Fibroblast of skin of scalp (primary cell): ENCODE results near the gene PDLIM3.

ENCODE experiments used
- DNase-seq: peaks from one replicate; pipeline ENCODE4 v3.0.0-alpha.2; 2013

PDLIM3 gene

DNA sequence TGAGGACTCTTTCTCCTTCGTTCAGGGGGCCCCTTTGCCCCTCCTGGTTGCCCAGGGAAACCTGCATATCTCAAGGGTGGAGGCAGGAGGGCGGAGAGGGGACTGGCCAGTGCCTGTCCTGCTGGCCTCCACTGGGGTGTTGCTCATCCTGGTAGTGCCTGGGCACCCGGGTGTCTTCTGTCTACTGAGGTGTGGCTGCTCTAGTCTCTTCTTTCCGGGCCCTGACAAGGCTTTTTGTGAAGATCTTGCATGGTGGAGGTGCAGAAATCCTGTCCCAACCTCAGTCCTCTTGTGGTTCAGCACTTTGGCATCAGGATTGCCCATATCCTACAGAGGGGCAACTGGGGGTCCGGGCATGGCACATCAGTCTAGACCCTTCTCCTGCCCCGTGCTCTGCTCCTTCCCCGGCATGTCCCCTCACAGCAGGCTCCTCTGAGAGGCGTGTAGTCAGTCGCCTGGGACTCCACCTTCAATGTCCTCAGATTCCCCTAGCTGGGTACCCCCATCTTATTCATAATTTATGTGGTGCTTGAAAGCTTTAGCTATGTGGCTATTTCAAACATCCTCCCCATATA lies 65.6 kb downstream of the PDLIM3 start:
- DNase-seq: no peak

GRCh38 chr4:185468999-185469398 lies 66.3 kb downstream of the PDLIM3 start:
- no peak for DNase-seq

GRCh38 chr4:185467991-185468390 lies 67.3 kb downstream of the PDLIM3 start:
- DNase-seq: no peak

DNA sequence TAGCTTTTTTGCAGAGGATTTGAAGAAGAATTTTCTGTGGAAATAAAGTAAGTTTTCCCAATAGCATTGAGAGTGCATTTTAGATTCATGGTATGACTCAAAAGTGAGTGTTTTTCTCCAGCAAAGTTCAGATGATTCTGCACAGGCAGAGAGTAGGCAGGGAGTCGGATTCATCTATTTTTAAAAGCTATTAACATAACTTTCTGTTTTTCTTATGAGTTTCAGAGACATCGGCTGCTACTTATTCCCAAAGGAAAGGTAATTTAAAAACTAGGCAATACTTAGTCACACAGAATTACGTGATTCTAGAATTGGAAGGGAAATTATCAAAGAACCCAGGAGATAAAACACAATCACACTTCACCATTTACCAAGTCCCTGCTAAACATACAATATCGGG lies 68.2 kb downstream of the PDLIM3 start:
- DNase-seq: no peak

GRCh38 chr4:185465707-185466106 lies 69.6 kb downstream of the PDLIM3 start:
- DNase-seq: no peak

DNA sequence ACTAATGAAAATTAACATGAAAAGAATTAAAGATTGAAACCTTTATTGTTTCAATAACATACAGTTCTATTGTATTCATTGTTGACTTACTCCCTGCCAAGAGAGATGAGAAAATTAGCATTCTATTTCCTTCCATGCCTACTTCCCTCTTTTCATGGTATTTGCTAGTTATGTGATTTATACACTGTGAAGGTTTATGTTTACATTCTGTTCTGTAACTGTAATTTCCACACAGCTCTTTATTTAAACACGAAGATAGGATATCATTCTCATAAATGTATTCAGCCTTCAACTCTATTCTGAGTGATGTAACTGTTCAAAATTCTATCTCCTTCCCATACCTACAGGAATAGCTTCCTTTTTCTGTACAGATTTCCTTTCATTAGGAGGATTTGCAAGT lies 70.4 kb downstream of the PDLIM3 start:
- no peak for DNase-seq

GRCh38 chr4:185464183-185464582 lies 71.1 kb downstream of the PDLIM3 start:
- DNase-seq: no peak

- DNase-seq: no peak
Measured at GRCh38 chr4:185463541-185463940, 71.8 kb downstream of the PDLIM3 start.

DNA sequence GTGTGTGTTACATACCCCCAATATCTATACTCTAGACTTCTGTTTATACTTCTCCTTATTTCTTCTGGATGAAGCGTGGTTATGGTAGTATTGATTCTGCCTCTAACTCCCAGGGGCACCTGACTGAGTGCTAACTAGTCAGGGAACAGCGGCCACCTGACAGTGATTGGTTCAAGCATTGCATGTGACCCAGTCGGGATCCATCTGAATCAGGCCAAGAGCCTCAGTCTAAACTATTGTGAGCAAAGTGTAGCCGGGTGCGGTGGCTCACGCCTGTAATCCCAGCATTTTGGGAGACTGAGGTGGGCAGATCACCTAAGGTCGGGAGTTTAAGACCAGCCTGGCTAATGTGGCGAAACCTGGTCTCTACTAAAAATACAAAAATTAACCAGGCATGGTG lies 73.7 kb downstream of the PDLIM3 start:
- no peak for DNase-seq

GRCh38 chr4:185457136-185457535 lies 78.2 kb downstream of the PDLIM3 start:
- DNase-seq: no peak

GRCh38 chr4:185456131-185456530 lies 79.2 kb downstream of the PDLIM3 start:
- no peak for DNase-seq
